GF-D8 (cell line): Measurements from ENCODE around the gene MGRN1.

Source experiments
- DNase-seq: peaks from one replicate; lab custom pipeline; 2025; lab: John Stamatoyannopoulos, UW

MGRN1 gene

DNA sequence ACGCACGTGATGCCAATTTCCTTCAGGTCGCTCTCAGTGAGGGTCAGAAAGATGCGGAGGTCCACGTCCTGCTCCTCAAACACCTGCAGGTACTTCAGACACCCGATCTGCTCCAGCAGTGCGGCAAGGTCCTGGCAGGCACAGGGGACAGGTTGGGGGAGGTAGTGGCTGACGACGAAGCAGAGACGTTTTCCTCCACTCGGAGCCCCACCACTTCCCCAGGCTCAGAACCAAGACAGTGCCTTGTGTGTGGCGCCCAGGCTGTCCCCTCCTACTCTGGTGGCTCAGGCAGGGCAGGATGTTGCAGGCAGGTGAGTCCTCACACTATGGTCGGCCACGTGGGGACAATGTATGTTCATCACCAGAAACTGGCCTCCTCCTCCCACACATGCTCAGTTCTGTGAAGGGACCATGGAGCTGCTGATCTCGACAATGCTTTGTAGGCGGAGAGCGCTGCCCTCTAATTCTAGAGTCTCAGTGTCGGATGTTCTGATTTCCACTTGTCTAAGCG lies 74.5 kb downstream of the MGRN1 start:
- no peak for DNase-seq

- DNase-seq = no peak
Observed at GRCh38 chr16:4700380-4700996, 75.9 kb downstream of the MGRN1 start.

DNA sequence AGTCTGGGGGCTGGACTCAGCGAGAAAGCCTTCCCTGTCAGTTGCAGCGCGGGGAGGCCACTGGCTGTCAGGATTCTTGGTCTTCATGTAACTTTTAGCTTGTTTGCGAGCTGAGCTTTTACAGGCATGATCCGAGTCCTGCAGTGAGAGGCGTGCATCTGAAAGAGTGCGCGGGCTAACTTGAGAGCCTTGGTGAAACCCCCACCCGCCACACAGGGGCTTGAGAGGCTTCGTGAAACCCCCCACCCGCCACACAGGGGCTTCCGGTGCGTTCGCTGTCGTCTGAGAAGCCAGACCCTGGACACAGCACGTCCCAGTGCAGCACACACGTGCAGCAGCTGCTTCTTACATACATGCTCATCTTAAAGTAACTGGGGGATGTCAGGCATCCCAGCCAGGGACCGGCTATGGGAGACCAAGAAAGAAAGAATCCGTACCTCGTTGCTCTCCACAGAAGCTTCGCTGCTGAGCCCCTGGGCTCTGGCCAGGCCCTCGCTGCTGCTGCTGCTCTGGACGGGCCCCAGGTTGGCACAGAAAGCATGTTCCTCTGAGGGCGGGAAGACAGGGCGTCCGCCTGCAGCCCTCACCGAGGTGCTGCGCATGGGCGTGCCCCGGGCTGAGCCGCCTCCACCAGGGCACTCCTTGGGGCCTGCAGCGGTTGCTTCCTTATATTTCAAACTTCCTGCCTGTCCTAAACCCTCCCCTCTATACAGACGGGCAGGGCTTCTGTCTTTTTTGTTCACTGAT lies 76.5 kb downstream of the MGRN1 start:
- no peak for DNase-seq

- DNase-seq = no peak
Observed at GRCh38 chr16:4701791-4702465, 77.3 kb downstream of the MGRN1 start.

- DNase-seq = no peak
Observed at GRCh38 chr16:4702466-4702808, 77.8 kb downstream of the MGRN1 start.

- no peak for DNase-seq
Observed at GRCh38 chr16:4703906-4704305, 79.3 kb downstream of the MGRN1 start.

GRCh38 chr16:4704491-4704890 lies 79.9 kb downstream of the MGRN1 start:
- DNase-seq = no peak

DNA sequence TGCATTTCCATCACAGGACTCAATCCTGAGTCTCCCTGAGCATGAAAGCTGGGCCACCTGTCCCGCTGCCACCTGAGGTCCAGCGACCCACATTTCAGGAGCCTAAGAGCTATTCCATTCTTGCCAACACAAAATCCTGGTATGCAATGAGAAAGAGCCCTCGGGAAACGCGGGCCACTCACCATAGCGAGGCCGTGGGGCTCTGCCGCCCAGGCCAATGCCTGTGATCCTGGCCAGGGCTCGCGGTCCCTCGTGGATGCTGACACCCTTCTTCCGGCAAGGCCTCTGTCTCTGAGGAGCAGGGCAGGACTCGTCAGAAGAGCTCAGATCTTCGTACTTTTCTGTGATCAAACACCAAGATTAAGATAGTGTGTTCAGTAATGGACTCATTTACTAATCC lies 80.3 kb downstream of the MGRN1 start:
- DNase-seq = no peak

- DNase-seq = no peak
Observed at GRCh38 chr16:4706871-4707270, 82.2 kb downstream of the MGRN1 start.

- no peak for DNase-seq
Observed at GRCh38 chr16:4709481-4709880, 84.9 kb downstream of the MGRN1 start.

DNA sequence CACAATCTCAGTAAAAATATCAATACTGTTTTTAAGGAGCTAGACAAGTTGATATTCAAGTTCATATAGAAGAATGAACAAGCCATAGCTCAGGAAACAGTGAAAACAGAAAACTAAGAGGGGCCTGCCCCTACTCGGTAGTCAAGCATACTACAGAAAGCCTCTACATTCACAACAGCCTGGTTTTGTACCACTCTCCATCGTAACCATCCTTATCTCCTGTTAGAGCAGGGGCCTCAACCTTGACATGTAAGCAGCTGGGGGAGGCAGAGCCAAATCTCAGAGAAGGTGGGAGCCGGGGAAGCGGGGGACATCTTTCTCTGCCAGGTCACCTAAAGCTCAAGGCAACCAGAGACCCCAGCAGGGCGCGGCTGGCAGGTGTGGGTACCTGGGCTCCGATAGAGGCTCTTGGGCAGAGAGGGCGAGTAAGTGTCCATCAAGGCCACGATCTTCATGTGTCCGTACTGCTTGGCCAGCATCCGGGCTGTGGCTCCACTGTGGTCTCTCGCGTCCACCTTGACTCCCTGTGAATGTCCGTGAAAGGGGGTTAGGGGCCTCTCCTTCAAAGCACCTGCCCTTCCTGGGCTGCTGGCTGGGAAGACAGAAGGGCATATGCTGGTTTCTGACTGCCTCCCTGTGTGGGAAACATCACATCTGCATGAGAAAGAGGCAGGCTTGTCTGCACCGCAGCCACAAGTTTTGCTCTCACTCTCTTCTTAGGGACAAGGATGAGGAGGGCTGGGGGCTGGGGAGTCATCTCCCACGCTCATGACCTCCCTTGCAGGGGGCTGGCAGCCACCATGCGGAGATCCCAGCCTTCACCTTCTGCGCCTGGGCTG lies 89.3 kb downstream of the MGRN1 start:
- DNase-seq = no peak

GRCh38 chr16:4714996-4715395 lies 90.4 kb downstream of the MGRN1 start:
- DNase-seq = no peak

DNA sequence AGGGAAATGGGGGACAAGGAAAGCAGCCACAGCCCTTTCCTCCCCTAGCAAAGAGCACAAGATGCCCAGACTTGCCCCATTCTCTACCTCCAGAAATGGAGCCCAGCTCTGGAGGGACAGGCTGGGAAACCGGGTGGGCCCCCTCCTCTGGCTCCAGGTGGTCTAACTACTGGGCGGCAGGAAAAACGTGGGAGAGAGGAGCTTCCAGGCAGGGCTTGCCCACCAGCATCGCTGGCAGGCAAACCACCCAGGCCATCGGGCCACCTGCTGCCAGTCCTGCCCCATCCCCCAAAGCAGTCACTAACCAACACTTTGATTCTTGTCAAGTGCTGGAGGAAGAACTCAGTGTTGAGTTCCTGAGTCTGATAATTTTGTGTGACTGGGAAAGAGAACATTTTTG lies 93.8 kb downstream of the MGRN1 start:
- no peak for DNase-seq

GRCh38 chr16:4723071-4723767 lies 98.6 kb downstream of the MGRN1 start:
- DNase-seq = no peak

DNA sequence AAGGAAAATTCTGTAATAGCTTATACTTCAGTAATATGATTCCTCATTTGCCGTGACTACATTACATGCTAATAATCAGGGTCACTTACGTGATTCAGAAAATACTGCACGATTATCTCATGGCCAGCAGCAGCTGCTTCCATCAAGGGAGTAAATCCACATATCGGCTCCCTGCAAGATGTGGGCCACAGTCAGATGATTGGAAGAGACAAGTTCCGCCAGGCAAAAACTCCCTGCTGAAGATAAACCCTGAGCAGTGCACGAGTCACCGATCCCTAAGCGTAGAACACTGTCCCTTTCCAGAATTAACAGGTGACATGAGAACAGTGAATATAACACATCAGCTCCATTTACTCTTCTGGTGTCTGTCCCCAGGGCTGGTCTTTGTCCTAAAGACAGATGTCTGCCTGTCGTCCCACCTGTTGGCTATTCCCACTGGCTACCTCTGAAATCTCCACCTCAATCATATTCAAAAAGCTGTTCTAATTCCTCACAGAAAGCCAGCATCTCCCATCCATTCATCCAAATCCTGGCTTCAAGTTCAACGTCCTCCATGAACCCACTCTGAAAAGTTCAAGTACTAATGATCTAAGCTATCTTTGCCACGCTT lies 100.1 kb downstream of the MGRN1 start:
- no peak for DNase-seq

GRCh38 chr16:4726616-4727015 lies 102.0 kb downstream of the MGRN1 start:
- DNase-seq = no peak

GRCh38 chr16:4728676-4729075 lies 104.0 kb downstream of the MGRN1 start:
- DNase-seq = no peak

DNA sequence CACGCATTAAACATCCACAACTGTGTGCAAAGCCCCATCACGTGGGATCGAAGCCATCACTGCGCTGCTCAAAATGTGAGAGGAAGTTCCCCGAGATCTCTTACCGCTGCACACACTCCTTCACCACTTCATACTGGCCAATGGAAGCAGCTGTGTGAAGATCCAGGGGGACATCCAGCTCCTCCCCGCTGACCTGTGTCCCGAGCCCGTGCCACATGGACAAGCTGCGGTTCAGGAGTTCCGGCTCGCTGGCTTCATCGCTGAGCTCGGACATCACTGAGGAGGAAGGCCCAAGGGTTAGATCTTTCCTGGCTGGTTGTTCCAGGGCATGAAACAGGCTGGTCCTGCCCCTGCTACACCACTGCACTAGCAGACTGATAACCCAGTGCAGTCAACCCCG lies 105.2 kb downstream of the MGRN1 start:
- no peak for DNase-seq

- no peak for DNase-seq
Observed at GRCh38 chr16:4733211-4733742, 108.7 kb downstream of the MGRN1 start.

GRCh38 chr16:4733747-4734062 lies 109.1 kb downstream of the MGRN1 start:
- DNase-seq = no peak

GRCh38 chr16:4734063-4734729 lies 109.6 kb downstream of the MGRN1 start, which contains the start of the genes ANKS3 and DNAAF8:
TSS of gene ANKS3 (minus strand) at chr16:4734271. CDS start at chr16:4730149, 4,122 bp downstream.
TSS of gene DNAAF8 (plus strand) at chr16:4734537. CDS start at chr16:4736515, 1,978 bp downstream.
- DNase-seq = peak; percentile 82
